GM12891 (cell line): Measurements from ENCODE around the gene RYR2.

Experiments used
- PAX5 ChIP-seq: IDR thresholded peaks from 2 replicates; pipeline ENCODE4 v1.6.1; 2011; ENCODE audit warnings: low read length, moderate library complexity, mild to moderate bottlenecking; ENCODE audit not compliant: insufficient read depth, severe bottlenecking
- POLR2A ChIP-seq: IDR thresholded peaks from 2 replicates; pipeline ENCODE4 v1.6.1; 2011; ENCODE audit warnings: low read depth, low read length, control low read depth
- POLR2AphosphoS5 ChIP-seq: IDR thresholded peaks from 2 replicates; pipeline ENCODE4 v1.6.1; 2011; ENCODE audit warnings: low read depth, low read length, control low read depth
- SPI1 ChIP-seq: IDR thresholded peaks from 2 replicates; pipeline ENCODE4 v1.6.1; 2011; ENCODE audit warnings: low read depth, low read length, control low read depth
- TAF1 ChIP-seq: IDR thresholded peaks from 2 replicates; pipeline ENCODE4 v1.6.1; 2011; ENCODE audit warnings: low read depth, low read length, control low read depth

DNA sequence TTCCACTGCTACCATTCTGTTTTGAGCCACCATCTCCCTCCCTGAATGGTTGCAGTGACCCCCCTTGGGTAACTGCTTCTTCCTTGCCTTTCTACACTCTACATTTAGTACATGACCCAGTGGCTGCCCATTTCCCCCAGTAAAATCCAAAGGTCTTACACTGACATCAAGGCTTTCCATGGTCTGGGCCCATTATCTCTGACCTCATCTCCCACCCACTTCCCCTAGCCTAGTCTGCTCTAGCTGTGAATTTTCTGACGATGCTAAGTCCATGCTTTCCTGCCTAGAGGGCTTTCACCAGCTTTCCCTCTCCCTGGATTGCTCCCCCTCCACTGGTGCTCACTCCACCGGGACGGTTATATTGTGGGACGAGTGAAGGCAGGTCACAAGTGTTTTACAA is 219.2 kb downstream of the RYR2 start:
- TF ChIP-seq POLR2A, result no peak
- no peak for TF ChIP-seq POLR2AphosphoS5
- TF ChIP-seq TAF1, result no peak
- no peak for TF ChIP-seq SPI1
- no peak for TF ChIP-seq PAX5
